Mammary epithelial cell (primary cell): ENCODE data around the gene MEGF10.

Source experiments
- EZH2 ChIP-seq: IDR thresholded peaks from 2 replicates; pipeline ENCODE4 v1.6.1; 2012; ENCODE audit warnings: low read length, inconsistent platforms, borderline replicate concordance
- TF ChIP-seq, protein P1 (sequence below), 2 donors: IDR thresholded peaks in 1 of 2; conservative IDR thresholded peaks in 1 of 2; 2 replicates each; pipeline ENCODE4 v1.5.1; 2011 to 2012; ENCODE audit warnings: inconsistent platforms in 2 of 2, low read length in 2 of 2, mild to moderate bottlenecking in 2 of 2, control low read depth in 1 of 2, low read depth in 1 of 2; ENCODE audit not compliant: insufficient read depth in 1 of 2; ENCODE audit errors: extremely low read depth in 1 of 2

- TF ChIP-seq, protein P1, sequence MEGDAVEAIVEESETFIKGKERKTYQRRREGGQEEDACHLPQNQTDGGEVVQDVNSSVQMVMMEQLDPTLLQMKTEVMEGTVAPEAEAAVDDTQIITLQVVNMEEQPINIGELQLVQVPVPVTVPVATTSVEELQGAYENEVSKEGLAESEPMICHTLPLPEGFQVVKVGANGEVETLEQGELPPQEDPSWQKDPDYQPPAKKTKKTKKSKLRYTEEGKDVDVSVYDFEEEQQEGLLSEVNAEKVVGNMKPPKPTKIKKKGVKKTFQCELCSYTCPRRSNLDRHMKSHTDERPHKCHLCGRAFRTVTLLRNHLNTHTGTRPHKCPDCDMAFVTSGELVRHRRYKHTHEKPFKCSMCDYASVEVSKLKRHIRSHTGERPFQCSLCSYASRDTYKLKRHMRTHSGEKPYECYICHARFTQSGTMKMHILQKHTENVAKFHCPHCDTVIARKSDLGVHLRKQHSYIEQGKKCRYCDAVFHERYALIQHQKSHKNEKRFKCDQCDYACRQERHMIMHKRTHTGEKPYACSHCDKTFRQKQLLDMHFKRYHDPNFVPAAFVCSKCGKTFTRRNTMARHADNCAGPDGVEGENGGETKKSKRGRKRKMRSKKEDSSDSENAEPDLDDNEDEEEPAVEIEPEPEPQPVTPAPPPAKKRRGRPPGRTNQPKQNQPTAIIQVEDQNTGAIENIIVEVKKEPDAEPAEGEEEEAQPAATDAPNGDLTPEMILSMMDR (conservative IDR thresholded peaks at IDR 0.05 in 1 of 2, IDR thresholded peaks at IDR 0.05 in 1 of 2; ENCODE audit: extremely low read depth in 1 of 2, insufficient read depth in 1 of 2, low read depth in 1 of 2, low read length in 2 of 2) = no peak
- no peak for TF ChIP-seq EZH2
These were observed 50.0 kb downstream of the MEGF10 start for GRCh38 chr5:127340606-127341005.
